ENCODE data around the gene HIRA. TPM values are rescaled to one million over a fixed set of nuclear protein-coding genes. Genes with fewer than 3 reads are reported as not detected.

Gene HIRA
- total RNA-seq, 1 donor from 2014 or later: 32.7 TPM

DNA sequence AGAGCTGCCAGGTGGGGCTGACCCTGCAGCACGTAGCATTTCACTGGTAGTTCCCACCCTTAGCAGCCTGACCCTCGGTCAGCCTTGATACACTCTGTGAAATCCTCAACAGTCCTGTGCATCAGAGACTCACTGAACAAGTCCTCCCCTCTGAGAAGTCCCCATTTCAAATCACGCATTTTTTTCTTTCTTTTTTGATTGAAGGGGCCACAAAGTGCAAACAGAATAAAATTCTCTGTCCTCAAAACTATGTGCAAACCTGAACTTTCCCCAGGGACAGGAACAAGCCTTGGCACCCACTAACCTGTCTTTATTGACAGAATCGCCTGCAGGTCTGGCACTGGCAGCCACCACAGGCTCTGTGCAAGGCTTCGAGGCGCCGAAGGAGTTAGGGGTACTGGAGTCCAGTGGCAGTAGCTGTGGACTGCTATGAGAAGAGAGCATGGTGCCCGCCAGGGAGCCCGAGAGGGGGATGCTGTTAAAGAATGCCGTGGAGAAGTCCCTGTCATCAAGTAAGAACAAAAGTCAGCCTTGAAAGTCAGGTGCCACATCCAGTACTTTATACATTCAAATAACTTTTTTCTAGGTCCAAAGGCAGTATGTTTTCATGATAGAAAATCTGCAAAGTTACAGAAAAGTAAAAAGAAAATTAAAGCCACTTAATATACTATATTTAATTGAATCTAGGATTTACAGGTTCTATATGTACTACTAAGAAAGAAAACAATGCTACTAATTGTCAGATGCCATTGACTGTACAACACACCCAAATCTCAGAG, 53.8 kb downstream of the HIRA start:
- H3K4me1 Mint-ChIP-seq: no peaks in the 10 kb centered on the region
- TF ChIP-seq, protein P1, sequence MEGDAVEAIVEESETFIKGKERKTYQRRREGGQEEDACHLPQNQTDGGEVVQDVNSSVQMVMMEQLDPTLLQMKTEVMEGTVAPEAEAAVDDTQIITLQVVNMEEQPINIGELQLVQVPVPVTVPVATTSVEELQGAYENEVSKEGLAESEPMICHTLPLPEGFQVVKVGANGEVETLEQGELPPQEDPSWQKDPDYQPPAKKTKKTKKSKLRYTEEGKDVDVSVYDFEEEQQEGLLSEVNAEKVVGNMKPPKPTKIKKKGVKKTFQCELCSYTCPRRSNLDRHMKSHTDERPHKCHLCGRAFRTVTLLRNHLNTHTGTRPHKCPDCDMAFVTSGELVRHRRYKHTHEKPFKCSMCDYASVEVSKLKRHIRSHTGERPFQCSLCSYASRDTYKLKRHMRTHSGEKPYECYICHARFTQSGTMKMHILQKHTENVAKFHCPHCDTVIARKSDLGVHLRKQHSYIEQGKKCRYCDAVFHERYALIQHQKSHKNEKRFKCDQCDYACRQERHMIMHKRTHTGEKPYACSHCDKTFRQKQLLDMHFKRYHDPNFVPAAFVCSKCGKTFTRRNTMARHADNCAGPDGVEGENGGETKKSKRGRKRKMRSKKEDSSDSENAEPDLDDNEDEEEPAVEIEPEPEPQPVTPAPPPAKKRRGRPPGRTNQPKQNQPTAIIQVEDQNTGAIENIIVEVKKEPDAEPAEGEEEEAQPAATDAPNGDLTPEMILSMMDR (IDR thresholded peaks at IDR 0.05): no peak

DNA sequence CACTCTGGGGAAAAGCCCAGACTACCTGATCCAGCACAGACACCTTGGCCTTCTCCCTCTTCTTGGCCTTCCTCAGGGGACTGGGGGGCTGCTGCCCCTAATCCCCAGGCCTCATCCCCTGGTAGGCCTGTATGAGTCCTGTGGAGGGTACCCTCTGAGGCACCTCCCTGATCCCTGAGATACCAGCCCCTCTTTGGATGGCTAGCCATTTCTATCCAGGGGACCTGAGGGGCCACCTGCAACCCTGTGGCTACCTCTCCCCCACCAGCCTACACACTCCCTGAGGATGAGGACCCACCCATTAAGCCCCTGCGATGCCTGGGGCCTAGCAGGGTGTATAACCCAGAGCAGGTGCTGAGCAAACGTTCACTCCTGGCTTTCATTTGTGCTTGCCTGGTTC, 54.6 kb downstream of the HIRA start:
- TF ChIP-seq, protein P1 (IDR thresholded peaks at IDR 0.05): no peak
- intact Hi-C loops (cut with micrococcal nuclease): no loop called here
- Mint-ChIP-seq H3K9me3 (no peaks in the 10 kb centered on the region), H3K27ac (no peak overlapping the region), H3K4me3 (no peak overlapping the region), H3K27me3 (no peaks in the 10 kb centered on the region), H3K36me3 (ENCODE audit: low read depth) (peaks cover 72% of the 10 kb centered on the region), H3K4me1 (no peaks in the 10 kb centered on the region)
- DNase-seq (no peak), ATAC-seq (ENCODE audit: low read depth) (no peak)
- ChIA-PET CTCF (no interaction called here), POLR2A (no interaction called here)

More for the DNA sequence above, 53.8 kb downstream of the HIRA start:
- Mint-ChIP-seq H3K9me3 (no peaks in the 10 kb centered on the region), H3K4me3 (no peak overlapping the region), H3K27me3 (no peaks in the 10 kb centered on the region), H3K36me3 (ENCODE audit: low read depth) (peaks cover 76% of the 10 kb centered on the region), H3K27ac (no peak overlapping the region)
- DNase-seq (no peak), ATAC-seq (ENCODE audit: low read depth) (no peak)
- ChIA-PET CTCF (no interaction called here), POLR2A (no interaction called here)
- intact Hi-C loops (cut with micrococcal nuclease): no loop called here

DNA sequence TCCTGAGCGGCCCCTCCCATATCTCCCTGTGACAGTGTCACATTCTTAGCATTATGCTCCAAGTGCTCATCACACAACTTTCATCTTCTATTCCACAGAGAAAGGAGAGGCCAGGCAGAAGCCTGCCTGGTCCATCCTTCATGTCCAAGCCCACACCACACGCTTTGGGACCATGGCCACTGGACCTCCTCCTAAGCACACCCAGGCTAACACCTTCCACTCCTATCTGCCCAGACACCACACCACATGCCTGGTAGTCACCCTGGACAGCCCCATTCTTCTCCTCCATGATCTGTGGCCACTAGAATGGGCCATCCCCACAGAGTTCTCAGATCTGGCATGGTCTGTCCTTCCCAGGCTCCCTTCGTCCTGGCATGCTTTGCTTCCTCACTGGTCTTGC, 55.3 kb downstream of the HIRA start:
- no peak overlapping the region for H3K27ac Mint-ChIP-seq
- POLR2A ChIA-PET: no interaction called here

DNA sequence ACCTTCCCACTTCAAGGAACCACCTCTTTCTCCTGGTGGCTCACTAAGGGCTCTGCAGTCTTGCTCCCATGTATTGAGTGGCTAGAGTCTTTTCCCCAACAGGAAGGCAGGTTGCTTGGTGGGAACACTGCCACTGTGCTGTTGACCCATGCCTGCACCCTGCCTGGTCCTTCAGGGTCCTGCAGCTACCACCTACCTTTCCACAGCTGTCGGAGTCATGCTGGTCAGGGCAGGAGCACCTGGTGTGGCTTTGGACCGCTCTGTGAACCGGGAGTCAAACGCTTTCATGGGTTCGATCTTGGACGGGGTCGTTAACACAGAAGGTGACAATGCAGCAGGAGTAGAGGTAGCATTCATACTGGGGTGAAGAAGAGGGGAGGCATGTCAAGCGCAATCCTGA, 56.1 kb downstream of the HIRA start:
- Mint-ChIP-seq H3K4me1 (no peaks in the 10 kb centered on the region), H3K9me3 (no peaks in the 10 kb centered on the region), H3K36me3 (ENCODE audit: low read depth) (peaks cover 74% of the 10 kb centered on the region), H3K4me3 (no peak overlapping the region), H3K27me3 (no peaks in the 10 kb centered on the region), H3K27ac (no peak overlapping the region)
- DNase-seq (no peak), ATAC-seq (ENCODE audit: low read depth) (no peak)
- TF ChIP-seq, protein P1 (IDR thresholded peaks at IDR 0.05): no peak
- ChIA-PET POLR2A (no interaction called here), CTCF (interaction anchor here (1.1 kb wide), 1 partner anchor 10 kb away, joined by 3 read pairs; no protein-coding TSS in a partner anchor)
- intact Hi-C loops (cut with micrococcal nuclease): no loop called here

More for the DNA sequence above, 55.3 kb downstream of the HIRA start:
- DNase-seq: no peak
- TF ChIP-seq, protein P1 (IDR thresholded peaks at IDR 0.05): no peak
- no peaks in the 10 kb centered on the region for H3K27me3 Mint-ChIP-seq
- intact Hi-C loops (cut with micrococcal nuclease): no loop called here
- no peak overlapping the region for H3K4me3 Mint-ChIP-seq
- peaks cover 72% of the 10 kb centered on the region for H3K36me3 Mint-ChIP-seq (ENCODE audit: low read depth)
- H3K9me3 Mint-ChIP-seq: no peaks in the 10 kb centered on the region
- H3K4me1 Mint-ChIP-seq: no peaks in the 10 kb centered on the region
- no peak for ATAC-seq (ENCODE audit: low read depth)
- CTCF ChIA-PET: interaction anchor here (1.1 kb wide), 1 partner anchor 11 kb away, joined by 3 read pairs; no protein-coding TSS in a partner anchor

DNA sequence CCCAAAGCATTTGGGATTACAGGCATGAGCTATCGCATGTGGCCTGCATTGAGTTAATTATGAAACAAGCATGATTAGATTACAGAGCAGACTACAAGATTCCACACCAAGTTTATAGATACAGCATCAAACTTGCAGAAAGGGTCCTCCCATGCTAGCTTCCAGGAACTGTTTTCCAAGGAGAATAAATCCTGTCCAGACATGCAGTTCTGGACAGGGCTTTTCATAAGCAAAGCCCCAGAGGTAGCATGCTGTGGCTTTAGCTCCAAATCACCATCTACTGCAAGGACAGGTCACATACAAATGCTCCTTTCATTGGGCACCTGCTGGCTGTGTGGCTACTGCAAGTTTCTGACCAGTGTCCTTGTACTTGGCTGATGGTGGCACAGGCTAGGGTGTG, 57.1 kb downstream of the HIRA start:
- H3K9me3 Mint-ChIP-seq: no peaks in the 10 kb centered on the region
- H3K36me3 Mint-ChIP-seq (ENCODE audit: low read depth): peaks cover 75% of the 10 kb centered on the region
- intact Hi-C loops (cut with micrococcal nuclease): no loop called here
- no peak overlapping the region for H3K4me3 Mint-ChIP-seq
- no peaks in the 10 kb centered on the region for H3K27me3 Mint-ChIP-seq
- H3K4me1 Mint-ChIP-seq: no peaks in the 10 kb centered on the region
- ChIA-PET CTCF (no interaction called here), POLR2A (no interaction called here)
- DNase-seq (no peak), ATAC-seq (ENCODE audit: low read depth) (no peak)
- H3K27ac Mint-ChIP-seq: no peak overlapping the region
- TF ChIP-seq, protein P1 (IDR thresholded peaks at IDR 0.05): no peak

Measured in activated B cell treated with CpG ODN at 0.5 μM for 24 hours (primary cell).